IPS-NIHi11 (cell line): ENCODE data around the gene UGT1A10.
A peak's percentile ranks its signal among the peaks of the same experiment; 100 is the strongest.

Experiments
- DNase-seq: peaks from one replicate; pipeline ENCODE4 v3.0.0; 2012; ENCODE audit warnings: mixed read lengths, low spot score

The UGT1A10 gene

GRCh38 chr2:233773854-233774253, 137.6 kb downstream of the UGT1A10 start:
- no peak for DNase-seq

GRCh38 chr2:233775414-233775813, 139.2 kb downstream of the UGT1A10 start:
- DNase-seq = no peak

GRCh38 chr2:233778030-233778429, 141.8 kb downstream of the UGT1A10 start, which contains the start of gene MROH2A:
TSS of gene MROH2A (plus strand) at chr2:233778330. CDS start at chr2:233779359, 1,029 bp downstream.
- DNase-seq = no peak

- no peak for DNase-seq
Observed at GRCh38 chr2:233779722-233780121, 143.5 kb downstream of the UGT1A10 start.

- DNase-seq = no peak
Observed at GRCh38 chr2:233780771-233781170, 144.5 kb downstream of the UGT1A10 start.

GRCh38 chr2:233789554-233789953, 153.3 kb downstream of the UGT1A10 start:
- DNase-seq = no peak

- peak; percentile 2 for DNase-seq
Observed at GRCh38 chr2:233791151-233791882, 155.1 kb downstream of the UGT1A10 start.

GRCh38 chr2:233791883-233792329, 155.7 kb downstream of the UGT1A10 start:
- no peak for DNase-seq

GRCh38 chr2:233792720-233793119, 156.5 kb downstream of the UGT1A10 start:
- no peak for DNase-seq

GRCh38 chr2:233793465-233794127, 157.3 kb downstream of the UGT1A10 start:
- DNase-seq = no peak

GRCh38 chr2:233794128-233794658, 157.9 kb downstream of the UGT1A10 start:
- no peak for DNase-seq

- no peak for DNase-seq
Observed at GRCh38 chr2:233795735-233796171, 159.5 kb downstream of the UGT1A10 start.

- no peak for DNase-seq
Observed at GRCh38 chr2:233796254-233796653, 160.0 kb downstream of the UGT1A10 start.

GRCh38 chr2:233798335-233799086, 162.3 kb downstream of the UGT1A10 start:
- no peak for DNase-seq

- DNase-seq = no peak
Observed at GRCh38 chr2:233799087-233799665, 162.9 kb downstream of the UGT1A10 start.

GRCh38 chr2:233799716-233800115, 163.5 kb downstream of the UGT1A10 start:
- DNase-seq = no peak

GRCh38 chr2:233800208-233800607, 164.0 kb downstream of the UGT1A10 start:
- no peak for DNase-seq

- no peak for DNase-seq
Observed at GRCh38 chr2:233801357-233802131, 165.3 kb downstream of the UGT1A10 start.

GRCh38 chr2:233802132-233802815, 166.0 kb downstream of the UGT1A10 start:
- DNase-seq = no peak

- DNase-seq = no peak
Observed at GRCh38 chr2:233803292-233803911, 167.2 kb downstream of the UGT1A10 start.
